GM12878 (cell line): ENCODE data around the gene BICRA. TPM values are rescaled to one million over a fixed set of nuclear protein-coding genes. Genes with fewer than 3 reads are reported as not detected.

Source experiments
- ETV6 ChIP-seq, 2 experiments: fragments of 450-650 bp in 1 of 2; IDR thresholded peaks in 1 of 2; conservative IDR thresholded peaks in 1 of 2; 2 replicates each; pipeline ENCODE4 v1.6.1; 2014; ENCODE audit warnings: antibody characterized with exemption in 1 of 2, borderline replicate concordance in 1 of 2, low read depth in 1 of 2, mild to moderate bottlenecking in 1 of 2, moderate library complexity in 1 of 2
- GATAD2B ChIP-seq: fragments of 450-650 bp; conservative IDR thresholded peaks from 2 replicates; pipeline ENCODE4 v1.6.1; 2017; ENCODE audit warnings: low read depth, mild to moderate bottlenecking, moderate library complexity
- HCFC1 ChIP-seq: fragments of 150-350 bp; IDR thresholded peaks from 2 replicates; pipeline ENCODE4 v1.6.1; 2014; ENCODE audit warnings: low read length
- HDAC6 ChIP-seq: fragments of 200-600 bp; sonication (generic); IDR thresholded peaks from one replicate; pipeline ENCODE4 v1.8.0; 2017; ENCODE audit warnings: antibody characterized with exemption; ENCODE audit not compliant: unreplicated experiment
- HSF1 ChIP-seq: fragments of 150-350 bp; IDR thresholded peaks from 2 replicates; pipeline ENCODE4 v1.6.1; 2014; ENCODE audit warnings: mild to moderate bottlenecking, low read depth, low read length
- IRF4 ChIP-seq: IDR thresholded peaks from 2 replicates; pipeline ENCODE4 v1.6.1; 2011; ENCODE audit warnings: low read depth, low read length
- KAT2A ChIP-seq: conservative IDR thresholded peaks from 2 replicates; pipeline ENCODE4 v1.6.1; 2011; ENCODE audit warnings: low read depth, low read length; ENCODE audit not compliant: control insufficient read depth
- MTA2 ChIP-seq: fragments of 450-650 bp; IDR thresholded peaks from 2 replicates; pipeline ENCODE4 v1.6.1; 2016; ENCODE audit warnings: low read depth, mild to moderate bottlenecking, moderate library complexity
- NBN ChIP-seq: fragments of 450-650 bp; IDR thresholded peaks from 2 replicates; pipeline ENCODE4 v1.6.1; 2016
- NR2C1 ChIP-seq: fragments of 450-650 bp; IDR thresholded peaks from 2 replicates; pipeline ENCODE4 v1.6.1; 2017; ENCODE audit warnings: antibody characterized with exemption, mild to moderate bottlenecking, moderate library complexity
- TARDBP ChIP-seq: IDR thresholded peaks from 2 replicates; pipeline ENCODE4 v1.6.1; 2016; ENCODE audit warnings: borderline replicate concordance
- TCF7 ChIP-seq: IDR thresholded peaks from 2 replicates; pipeline ENCODE4 v1.6.1; 2014; ENCODE audit warnings: antibody characterized with exemption, borderline replicate concordance
- USF1 ChIP-seq: IDR thresholded peaks from 2 replicates; pipeline ENCODE4 v1.6.1; 2011; ENCODE audit warnings: borderline replicate concordance, low read depth, mild to moderate bottlenecking, moderate library complexity, mixed read lengths, low read length; ENCODE audit not compliant: insufficient read depth; ENCODE audit errors: extremely low read length
- WRNIP1 ChIP-seq: IDR thresholded peaks from 2 replicates; pipeline ENCODE4 v1.6.1; 2011; ENCODE audit warnings: low read depth, low read length, improper control_type of control experiment, borderline replicate concordance
- ZNF207 ChIP-seq: fragments of 450-650 bp; IDR thresholded peaks from 2 replicates; pipeline ENCODE4 v1.6.1; 2014; ENCODE audit warnings: antibody characterized with exemption, mild to moderate bottlenecking, borderline replicate concordance
- polyA plus RNA-seq, 11 experiments: library from polyadenylated mRNA; depleted of rRNA in 4 of 11; unstranded in 6 of 11; stranded (reverse) in 5 of 11; fragments of >200 nt; fragmentation: Nextera tagmentation in 4 of 11; fragmentation: Illumina TruSeq in 1 of 11; extraction: Ambion mirVana in 4 of 11; extraction: Trizol in 1 of 11; gene quantifications; 1 replicate in 1 of 11; 2 replicates in 10 of 11; pipeline versions ENCODE4 v1.2.1 to v1.2.3, GENCODE V29; 2011 to 2016; ENCODE audit warnings: inconsistent platforms in 2 of 11, missing spikeins in 2 of 11, low read depth in 1 of 11
- total RNA-seq, 4 experiments: library from RNA; depleted of rRNA in 3 of 4; stranded (reverse); fragments of >200 nt in 3 of 4; fragmentation: Illumina TruSeq in 1 of 4; extraction: Trizol in 1 of 4; gene quantifications; 2 replicates each; pipeline versions ENCODE4 v1.2.1 to v1.2.3, GENCODE V29; 2013 to 2021
- TF ChIP-seq, protein P1 (sequence below): fragments of 150-350 bp; IDR thresholded peaks from 2 replicates; pipeline ENCODE4 v1.6.1; 2016; ENCODE audit warnings: low read depth, low read length
- TF ChIP-seq, protein P2 (sequence below): IDR thresholded peaks from 2 replicates; pipeline ENCODE4 v1.6.1; 2012; ENCODE audit warnings: mild to moderate bottlenecking, low read depth, low read length

The BICRA gene
- total and polyA plus RNA-seq, 10 of the 15 experiments (the other 5 are each of a cell fraction or from before 2014, with no cell fraction given), result 0.11 to 15.3 (median 1.3) TPM

DNA sequence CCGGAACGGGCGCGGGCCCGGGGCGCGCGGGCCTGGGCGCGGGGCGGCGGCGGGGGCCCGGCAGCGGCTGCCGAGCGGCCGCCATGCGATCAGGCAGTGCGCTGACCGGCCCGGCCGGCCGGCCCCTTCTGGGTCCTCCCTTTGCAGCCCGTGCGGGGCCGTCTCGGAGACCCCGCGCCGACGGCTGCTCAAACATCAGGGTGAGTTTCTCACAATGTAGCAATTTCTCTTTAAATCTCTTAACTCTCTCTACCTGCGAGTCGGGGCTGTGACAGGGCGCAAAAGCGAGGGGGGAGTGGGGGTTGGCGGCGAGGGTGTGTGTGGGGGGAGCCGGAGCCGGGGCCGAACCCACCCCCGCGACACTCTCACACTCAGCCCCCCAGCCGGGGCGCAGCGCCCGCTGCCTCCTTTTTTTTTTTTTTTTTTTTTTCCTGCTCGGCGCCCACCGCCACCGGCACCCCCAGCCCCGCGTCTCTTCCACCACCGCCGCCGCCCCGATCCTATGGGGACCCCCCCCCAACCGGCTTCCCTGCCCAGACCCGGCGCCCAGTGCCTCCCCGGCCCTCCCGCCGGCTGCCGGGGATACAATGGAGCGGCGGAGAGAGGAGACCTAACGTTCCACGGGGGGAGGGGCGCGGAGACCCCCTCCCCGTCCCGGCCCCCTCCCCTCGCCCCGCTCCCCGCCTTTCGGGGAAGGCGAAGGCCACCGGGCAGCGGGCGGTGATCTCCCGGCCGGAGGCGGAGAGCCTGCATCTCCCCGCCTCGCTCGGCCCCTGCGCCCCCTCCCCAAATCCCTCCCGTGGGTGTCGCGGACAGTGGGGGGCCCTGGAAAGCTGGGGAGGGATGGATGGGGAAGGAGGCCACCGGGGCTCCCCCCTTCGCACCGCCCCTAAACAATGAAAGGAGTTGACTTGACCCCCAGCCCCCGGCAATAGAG, at the start of gene BICRA (continued):
- TF ChIP-seq HSF1 (no peak), GATAD2B (no peak), ZNF207 (no peak), KAT2A (no peak), HDAC6 (no peak), NBN (no peak), TCF7 (no peak), IRF4 (no peak), NR2C1 (0 out of 2 replicates have a peak, but pooled peaks have one; percentile 1), HCFC1 (no peak), MTA2 (no peak), ETV6 (conservative IDR thresholded peaks at IDR 0.05 in 1 of 2, IDR thresholded peaks at IDR 0.05 in 1 of 2; ENCODE audit: borderline replicate concordance in 1 of 2, low read depth in 1 of 2) (no peak), WRNIP1 (no peak), USF1 (no peak), TARDBP (no peak)
- TF ChIP-seq, protein P1, sequence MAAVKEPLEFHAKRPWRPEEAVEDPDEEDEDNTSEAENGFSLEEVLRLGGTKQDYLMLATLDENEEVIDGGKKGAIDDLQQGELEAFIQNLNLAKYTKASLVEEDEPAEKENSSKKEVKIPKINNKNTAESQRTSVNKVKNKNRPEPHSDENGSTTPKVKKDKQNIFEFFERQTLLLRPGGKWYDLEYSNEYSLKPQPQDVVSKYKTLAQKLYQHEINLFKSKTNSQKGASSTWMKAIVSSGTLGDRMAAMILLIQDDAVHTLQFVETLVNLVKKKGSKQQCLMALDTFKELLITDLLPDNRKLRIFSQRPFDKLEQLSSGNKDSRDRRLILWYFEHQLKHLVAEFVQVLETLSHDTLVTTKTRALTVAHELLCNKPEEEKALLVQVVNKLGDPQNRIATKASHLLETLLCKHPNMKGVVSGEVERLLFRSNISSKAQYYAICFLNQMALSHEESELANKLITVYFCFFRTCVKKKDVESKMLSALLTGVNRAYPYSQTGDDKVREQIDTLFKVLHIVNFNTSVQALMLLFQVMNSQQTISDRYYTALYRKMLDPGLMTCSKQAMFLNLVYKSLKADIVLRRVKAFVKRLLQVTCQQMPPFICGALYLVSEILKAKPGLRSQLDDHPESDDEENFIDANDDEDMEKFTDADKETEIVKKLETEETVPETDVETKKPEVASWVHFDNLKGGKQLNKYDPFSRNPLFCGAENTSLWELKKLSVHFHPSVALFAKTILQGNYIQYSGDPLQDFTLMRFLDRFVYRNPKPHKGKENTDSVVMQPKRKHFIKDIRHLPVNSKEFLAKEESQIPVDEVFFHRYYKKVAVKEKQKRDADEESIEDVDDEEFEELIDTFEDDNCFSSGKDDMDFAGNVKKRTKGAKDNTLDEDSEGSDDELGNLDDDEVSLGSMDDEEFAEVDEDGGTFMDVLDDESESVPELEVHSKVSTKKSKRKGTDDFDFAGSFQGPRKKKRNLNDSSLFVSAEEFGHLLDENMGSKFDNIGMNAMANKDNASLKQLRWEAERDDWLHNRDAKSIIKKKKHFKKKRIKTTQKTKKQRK, result no peak
- TF ChIP-seq, protein P2, sequence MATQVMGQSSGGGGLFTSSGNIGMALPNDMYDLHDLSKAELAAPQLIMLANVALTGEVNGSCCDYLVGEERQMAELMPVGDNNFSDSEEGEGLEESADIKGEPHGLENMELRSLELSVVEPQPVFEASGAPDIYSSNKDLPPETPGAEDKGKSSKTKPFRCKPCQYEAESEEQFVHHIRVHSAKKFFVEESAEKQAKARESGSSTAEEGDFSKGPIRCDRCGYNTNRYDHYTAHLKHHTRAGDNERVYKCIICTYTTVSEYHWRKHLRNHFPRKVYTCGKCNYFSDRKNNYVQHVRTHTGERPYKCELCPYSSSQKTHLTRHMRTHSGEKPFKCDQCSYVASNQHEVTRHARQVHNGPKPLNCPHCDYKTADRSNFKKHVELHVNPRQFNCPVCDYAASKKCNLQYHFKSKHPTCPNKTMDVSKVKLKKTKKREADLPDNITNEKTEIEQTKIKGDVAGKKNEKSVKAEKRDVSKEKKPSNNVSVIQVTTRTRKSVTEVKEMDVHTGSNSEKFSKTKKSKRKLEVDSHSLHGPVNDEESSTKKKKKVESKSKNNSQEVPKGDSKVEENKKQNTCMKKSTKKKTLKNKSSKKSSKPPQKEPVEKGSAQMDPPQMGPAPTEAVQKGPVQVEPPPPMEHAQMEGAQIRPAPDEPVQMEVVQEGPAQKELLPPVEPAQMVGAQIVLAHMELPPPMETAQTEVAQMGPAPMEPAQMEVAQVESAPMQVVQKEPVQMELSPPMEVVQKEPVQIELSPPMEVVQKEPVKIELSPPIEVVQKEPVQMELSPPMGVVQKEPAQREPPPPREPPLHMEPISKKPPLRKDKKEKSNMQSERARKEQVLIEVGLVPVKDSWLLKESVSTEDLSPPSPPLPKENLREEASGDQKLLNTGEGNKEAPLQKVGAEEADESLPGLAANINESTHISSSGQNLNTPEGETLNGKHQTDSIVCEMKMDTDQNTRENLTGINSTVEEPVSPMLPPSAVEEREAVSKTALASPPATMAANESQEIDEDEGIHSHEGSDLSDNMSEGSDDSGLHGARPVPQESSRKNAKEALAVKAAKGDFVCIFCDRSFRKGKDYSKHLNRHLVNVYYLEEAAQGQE, result no peak
